WTC11 (cell line): Measurements from ENCODE around the gene USF3.

ENCODE experiments used
- AFF4 ChIP-seq: sonication (generic); formaldehyde crosslinking; IDR thresholded peaks from 2 replicates; pipeline ENCODE4 v1.8.1; 2023; ENCODE audit warnings: mild to moderate bottlenecking, missing genetic modification reagents, borderline replicate concordance
- AR ChIP-seq: fragments of 250-450 bp; sonication (Bioruptor Pico); IDR thresholded peaks from 2 replicates; pipeline ENCODE4 v1.9.0; 2021; ENCODE audit warnings: mild to moderate bottlenecking
- ATF6 ChIP-seq: sonication (generic); formaldehyde crosslinking; IDR thresholded peaks from 2 replicates; pipeline ENCODE4 v1.8.1; 2023; ENCODE audit warnings: mild to moderate bottlenecking, missing genetic modification reagents
- CTCF ChIP-seq: fragments of 200-600 bp; IDR thresholded peaks from 2 replicates; pipeline ENCODE4 v1.8.0; 2022; ENCODE audit warnings: antibody characterized with exemption
- E2F4 ChIP-seq: sonication (generic); formaldehyde crosslinking; IDR thresholded peaks from 2 replicates; pipeline ENCODE4 v1.8.1; 2022; ENCODE audit warnings: low read depth, mild to moderate bottlenecking, moderate library complexity, missing genetic modification reagents, borderline replicate concordance
- E2F5 ChIP-seq: sonication (generic); formaldehyde crosslinking; IDR thresholded peaks from 2 replicates; pipeline ENCODE4 v1.8.1; 2022; ENCODE audit warnings: mild to moderate bottlenecking, moderate library complexity, missing genetic modification reagents
- JUN ChIP-seq: sonication (generic); formaldehyde crosslinking; IDR thresholded peaks from 2 replicates; pipeline ENCODE4 v1.8.0; 2023; ENCODE audit warnings: mild to moderate bottlenecking, missing genetic modification reagents
- NR2C2 ChIP-seq: sonication (generic); formaldehyde crosslinking; IDR thresholded peaks from 2 replicates; pipeline ENCODE4 v1.8.0; 2022; ENCODE audit warnings: mild to moderate bottlenecking, missing genetic modification reagents
- STAT6 ChIP-seq: sonication (generic); formaldehyde crosslinking; conservative IDR thresholded peaks from 2 replicates; pipeline ENCODE4 v1.8.1; 2023; ENCODE audit warnings: mild to moderate bottlenecking, low read depth, missing genetic modification reagents, moderate library complexity
- USF1 ChIP-seq: sonication (generic); formaldehyde crosslinking; IDR thresholded peaks from 2 replicates; pipeline ENCODE4 v1.8.0; 2022; ENCODE audit warnings: mild to moderate bottlenecking, missing genetic modification reagents
- ZNF232 ChIP-seq: sonication (generic); formaldehyde crosslinking; IDR thresholded peaks from 2 replicates; pipeline ENCODE4 v1.8.0; 2022; ENCODE audit warnings: mild to moderate bottlenecking, missing genetic modification reagents
- ZNF263 ChIP-seq: sonication (generic); formaldehyde crosslinking; IDR thresholded peaks from 2 replicates; pipeline ENCODE4 v1.8.1; 2022; ENCODE audit warnings: low read depth, mild to moderate bottlenecking, moderate library complexity, missing genetic modification reagents
- ZNF671 ChIP-seq: fragments of 250-450 bp; sonication (Bioruptor Pico); IDR thresholded peaks from 2 replicates; pipeline ENCODE4 v1.8.0; 2021; ENCODE audit warnings: mild to moderate bottlenecking
- ZSCAN18 ChIP-seq: fragments of 250-450 bp; sonication (Bioruptor Pico); IDR thresholded peaks from 2 replicates; pipeline ENCODE4 v2.1.2; 2022; ENCODE audit warnings: mild to moderate bottlenecking, moderate library complexity

- no peak for TF ChIP-seq AR
- TF ChIP-seq E2F5 (CRISPR knock-in tag): no peak
- peak; percentile 34; the same call in 1 of the 2 replicates for TF ChIP-seq CTCF
- no peak for TF ChIP-seq STAT6
- no peak for TF ChIP-seq E2F4 (CRISPR knock-in tag)
- TF ChIP-seq ZNF671: no peak
- no peak for TF ChIP-seq AFF4
- TF ChIP-seq ZSCAN18 (CRISPR knock-in tag): no peak
- no peak for TF ChIP-seq ATF6 (CRISPR knock-in tag)
- no peak for TF ChIP-seq ZNF263 (CRISPR knock-in tag)
- TF ChIP-seq ZNF232 (CRISPR knock-in tag): no peak
- no peak for TF ChIP-seq NR2C2
- TF ChIP-seq USF1 (CRISPR knock-in tag): no peak
- no peak for TF ChIP-seq JUN (CRISPR knock-in tag)
These were observed 40.2 kb upstream of the USF3 start for GRCh38 chr3:113736548-113737089.
